DMS53 (cell line): ENCODE data around the gene PANX2.

Experiments
- DNase-seq: peaks from one replicate; lab custom pipeline; 2025; lab: John Stamatoyannopoulos, UW

Gene PANX2

DNA sequence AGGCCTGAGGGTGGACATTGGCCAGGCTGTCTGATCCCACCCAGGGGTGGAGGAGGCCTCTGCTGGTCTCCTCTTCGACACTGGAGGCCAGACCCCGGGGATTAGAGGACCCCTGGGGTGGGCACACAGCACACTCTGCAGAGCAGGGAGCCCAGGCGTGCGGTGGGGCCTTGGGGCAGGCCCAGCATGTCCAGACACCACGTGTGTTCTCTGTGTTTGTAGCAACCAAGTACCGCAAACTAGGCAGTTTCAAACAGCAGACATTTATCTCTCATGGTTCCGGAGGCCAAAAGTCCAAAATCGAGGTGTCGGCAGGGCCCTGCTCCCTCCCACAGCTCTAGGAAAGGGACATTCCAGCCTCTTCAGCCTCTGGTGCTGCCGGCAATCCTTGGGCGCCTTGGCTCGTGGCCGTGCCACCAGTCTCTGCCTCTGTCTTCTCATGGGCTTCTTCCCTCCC lies 1.5 kb downstream of the PANX2 start:
- no peak for DNase-seq

DNA sequence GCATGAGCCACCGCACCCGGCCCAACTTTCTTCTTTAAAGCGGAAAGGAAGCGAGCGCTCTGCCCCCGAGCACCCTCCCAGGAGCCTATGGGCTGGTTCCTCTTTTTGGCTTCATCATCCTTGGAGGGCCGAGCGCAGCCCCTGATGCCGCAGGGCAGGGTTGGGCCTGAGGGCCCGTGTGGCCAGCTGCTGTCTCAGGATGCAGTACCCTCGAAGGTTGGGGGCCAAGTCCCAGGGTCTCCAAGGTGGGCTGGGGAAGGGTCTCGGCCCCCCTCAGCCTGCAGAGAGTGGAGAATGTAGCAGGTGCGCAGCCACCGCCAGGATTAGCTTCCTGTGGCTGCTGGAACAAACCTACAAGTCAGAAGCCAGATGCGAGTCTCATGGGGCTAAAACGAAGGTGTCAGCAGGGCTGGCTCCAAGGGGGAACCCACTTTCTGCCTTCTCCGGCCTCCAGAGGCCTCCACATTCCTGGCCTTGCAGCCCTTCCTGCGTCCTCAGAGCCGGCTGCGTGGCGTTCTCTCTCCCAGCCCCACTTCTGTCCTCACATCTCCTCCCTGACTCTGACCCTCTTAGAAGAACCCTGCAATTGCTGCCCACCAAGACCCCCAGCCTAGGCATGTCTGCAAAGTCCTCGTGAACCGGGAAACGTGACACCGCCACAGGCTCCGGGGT lies 2.9 kb downstream of the PANX2 start:
- no peak for DNase-seq

DNA sequence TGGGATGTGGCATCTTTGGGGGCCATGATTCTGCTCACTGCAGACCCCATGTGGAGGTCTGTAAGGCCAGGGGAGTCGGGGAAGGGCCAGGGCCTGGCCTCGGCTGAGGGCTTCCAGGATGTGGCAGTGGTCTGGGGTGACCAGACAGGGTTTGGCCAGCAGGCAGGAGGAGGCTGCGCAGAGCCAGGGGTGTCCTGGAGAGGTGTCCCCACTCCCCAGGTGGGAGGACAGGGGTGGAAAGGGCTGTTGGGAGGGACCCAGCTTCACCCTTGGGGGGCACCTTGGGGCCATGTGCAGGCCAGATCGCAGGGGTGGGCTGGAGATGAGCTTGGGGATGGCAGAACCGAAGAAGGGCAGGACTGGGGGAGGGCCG lies 3.4 kb downstream of the PANX2 start:
- DNase-seq, result no peak

DNA sequence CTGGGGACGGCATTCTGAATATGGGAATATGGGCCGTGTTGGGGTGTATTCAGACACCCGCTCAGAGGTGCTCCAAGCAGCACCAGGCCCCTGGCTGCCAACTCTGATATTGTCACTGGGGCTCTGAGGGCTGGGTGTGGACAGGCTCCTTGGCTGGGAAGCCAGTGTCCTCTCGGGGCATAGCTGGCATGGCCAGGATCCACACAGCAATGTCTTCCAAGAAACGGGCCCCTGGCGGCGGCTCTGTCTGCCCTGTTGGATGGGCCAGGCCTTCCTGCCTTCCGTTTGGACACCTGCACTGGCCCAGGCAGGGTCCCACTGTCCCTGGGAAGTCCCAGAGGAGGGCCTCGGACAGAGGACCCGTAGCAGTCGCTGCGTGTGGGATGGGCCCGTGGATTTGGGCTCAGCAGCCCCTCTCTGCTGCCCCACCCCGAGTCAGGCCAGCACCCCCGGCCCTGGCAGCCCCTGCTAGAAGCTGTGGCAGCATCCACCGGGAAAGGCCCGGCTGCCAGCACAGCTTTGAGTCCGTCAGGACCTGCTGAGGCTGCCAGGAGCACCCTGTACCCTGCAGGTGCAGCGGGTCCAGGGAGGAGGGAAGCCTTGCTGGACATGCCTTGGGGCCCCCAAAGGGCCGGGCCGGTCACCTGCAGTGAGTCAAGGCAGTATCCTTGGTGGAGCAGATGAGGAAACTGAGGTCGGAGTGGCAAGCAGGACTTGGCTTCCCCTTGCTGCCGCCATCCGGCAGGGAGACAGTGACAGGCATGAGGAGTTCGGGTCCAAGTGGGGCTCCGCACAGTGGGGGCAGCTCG lies 4.1 kb downstream of the PANX2 start:
- no peak for DNase-seq

DNA sequence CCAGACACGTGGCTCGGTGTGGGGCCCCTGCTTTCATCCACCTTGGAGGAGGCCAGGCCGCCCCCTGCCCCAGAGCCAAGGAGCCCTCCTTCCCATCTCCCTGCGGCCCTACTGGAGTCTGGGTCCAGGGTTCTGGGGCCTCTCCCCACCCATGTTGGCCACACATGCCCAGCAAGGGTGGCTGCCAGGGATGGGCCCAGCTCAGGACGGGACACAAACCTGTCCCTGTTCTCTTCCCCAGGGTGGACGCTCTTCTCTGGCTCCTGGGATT lies 4.6 kb downstream of the PANX2 start:
- DNase-seq, result no peak

DNA sequence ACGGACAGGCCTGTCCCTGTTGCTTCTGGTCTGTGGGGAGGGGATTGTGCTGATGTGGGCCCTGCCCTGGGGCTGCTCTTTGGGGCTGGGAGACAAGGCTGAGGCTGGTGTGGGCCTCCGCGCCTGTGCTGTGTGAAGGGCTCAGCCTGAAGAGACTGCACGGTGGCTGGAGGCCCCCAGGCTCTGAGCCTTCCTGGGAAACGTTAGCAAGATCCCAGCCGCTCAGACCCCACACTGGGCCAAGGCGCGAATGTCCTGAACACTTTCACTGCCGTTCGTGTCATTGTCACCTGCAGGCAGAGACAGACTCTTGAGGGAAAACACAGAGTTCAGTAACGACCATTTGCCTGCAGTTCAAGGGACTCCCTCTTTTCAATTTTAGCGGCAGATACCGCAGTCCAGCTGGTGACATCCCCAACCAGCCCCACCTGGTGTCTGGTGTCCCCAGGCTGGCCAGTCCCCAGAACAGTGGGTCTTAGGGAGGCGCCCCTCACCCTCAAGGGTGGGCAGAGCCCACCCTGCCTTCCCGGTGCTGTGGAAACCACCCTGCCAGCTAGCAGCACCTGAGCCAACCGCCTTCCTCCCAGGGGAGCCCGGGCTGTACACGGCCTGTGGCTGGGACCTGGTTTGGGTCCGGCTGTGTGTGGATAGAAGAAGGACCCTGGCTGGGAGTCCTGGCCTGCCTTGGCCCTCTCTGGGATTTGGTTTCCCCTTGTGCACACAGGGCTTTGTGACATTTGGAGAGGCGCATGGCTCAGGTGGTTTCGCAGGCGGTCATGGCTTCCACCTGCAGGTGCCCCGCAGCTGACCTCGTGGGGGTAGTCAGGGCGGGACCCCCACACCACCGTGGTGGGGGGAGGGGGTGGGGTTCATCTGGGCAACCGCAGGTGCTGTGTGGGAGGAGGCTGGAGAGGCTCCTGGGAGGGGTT lies 5.7 kb downstream of the PANX2 start:
- DNase-seq, result no peak

DNA sequence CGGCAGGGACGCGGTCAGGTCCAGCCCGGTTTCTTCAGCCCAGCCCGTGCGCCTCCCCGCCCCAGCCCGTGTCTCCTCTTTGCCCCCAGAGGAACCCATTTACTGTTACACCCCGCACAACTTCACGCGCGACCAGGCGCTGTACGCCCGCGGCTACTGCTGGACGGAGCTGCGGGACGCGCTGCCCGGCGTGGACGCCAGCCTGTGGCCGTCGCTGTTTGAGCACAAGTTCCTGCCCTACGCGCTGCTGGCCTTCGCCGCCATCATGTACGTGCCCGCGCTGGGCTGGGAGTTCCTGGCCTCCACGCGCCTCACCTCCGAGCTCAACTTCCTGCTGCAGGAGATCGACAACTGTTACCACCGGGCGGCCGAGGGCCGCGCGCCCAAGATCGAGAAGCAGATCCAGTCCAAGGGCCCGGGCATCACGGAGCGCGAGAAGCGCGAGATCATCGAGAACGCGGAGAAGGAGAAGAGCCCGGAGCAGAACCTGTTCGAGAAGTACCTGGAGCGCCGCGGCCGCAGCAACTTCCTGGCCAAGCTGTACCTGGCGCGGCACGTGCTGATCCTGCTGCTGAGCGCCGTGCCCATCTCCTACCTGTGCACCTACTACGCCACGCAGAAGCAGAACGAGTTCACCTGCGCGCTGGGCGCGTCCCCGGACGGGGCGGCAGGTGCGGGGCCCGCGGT lies 6.5 kb downstream of the PANX2 start:
- no peak for DNase-seq

DNA sequence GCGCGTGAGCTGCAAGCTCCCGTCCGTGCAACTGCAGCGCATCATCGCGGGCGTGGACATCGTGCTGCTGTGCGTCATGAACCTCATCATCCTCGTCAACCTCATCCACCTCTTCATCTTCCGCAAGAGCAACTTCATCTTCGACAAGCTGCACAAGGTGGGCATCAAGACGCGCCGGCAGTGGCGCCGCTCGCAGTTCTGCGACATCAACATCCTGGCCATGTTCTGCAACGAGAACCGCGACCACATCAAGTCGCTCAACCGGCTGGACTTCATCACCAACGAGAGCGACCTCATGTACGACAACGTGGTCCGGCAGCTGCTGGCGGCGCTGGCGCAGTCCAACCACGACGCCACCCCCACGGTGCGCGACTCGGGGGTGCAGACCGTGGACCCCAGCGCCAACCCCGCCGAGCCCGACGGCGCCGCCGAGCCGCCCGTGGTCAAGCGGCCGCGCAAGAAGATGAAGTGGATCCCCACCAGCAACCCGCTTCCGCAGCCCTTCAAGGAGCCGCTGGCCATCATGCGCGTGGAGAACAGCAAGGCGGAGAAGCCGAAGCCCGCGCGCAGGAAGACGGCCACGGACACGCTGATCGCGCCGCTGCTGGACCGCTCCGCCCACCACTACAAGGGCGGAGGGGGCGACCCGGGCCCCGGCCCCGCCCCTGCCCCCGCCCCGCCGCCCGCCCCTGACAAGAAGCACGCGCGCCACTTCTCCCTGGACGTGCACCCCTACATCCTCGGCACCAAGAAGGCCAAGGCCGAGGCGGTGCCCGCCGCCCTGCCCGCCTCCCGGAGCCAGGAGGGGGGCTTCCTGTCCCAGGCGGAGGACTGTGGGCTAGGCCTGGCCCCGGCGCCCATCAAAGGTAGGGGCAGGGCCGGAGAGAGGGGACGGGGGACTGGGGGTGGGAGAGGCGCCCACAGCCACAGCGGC lies 7.3 kb downstream of the PANX2 start:
- no peak for DNase-seq

DNA sequence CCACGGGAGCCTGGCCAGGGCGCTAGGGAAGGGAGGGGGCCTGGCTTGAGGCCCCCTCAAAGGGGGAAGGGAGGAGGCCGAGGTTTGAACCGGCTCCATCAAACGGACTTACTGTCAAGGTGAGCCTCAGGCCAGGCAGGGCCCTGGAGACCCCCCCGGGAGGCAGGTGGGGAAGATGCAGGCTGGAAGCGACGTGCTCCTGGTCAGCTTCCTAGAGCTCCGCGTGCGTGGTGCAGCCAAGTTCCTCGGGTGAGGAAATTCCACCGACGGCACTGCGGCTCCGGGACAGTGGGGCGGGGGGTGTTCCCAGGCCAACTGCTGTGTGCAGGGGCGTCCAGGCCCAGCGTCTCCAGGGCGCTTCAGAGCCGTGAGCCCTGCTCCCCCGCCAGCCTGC lies 7.9 kb downstream of the PANX2 start:
- no peak for DNase-seq

DNA sequence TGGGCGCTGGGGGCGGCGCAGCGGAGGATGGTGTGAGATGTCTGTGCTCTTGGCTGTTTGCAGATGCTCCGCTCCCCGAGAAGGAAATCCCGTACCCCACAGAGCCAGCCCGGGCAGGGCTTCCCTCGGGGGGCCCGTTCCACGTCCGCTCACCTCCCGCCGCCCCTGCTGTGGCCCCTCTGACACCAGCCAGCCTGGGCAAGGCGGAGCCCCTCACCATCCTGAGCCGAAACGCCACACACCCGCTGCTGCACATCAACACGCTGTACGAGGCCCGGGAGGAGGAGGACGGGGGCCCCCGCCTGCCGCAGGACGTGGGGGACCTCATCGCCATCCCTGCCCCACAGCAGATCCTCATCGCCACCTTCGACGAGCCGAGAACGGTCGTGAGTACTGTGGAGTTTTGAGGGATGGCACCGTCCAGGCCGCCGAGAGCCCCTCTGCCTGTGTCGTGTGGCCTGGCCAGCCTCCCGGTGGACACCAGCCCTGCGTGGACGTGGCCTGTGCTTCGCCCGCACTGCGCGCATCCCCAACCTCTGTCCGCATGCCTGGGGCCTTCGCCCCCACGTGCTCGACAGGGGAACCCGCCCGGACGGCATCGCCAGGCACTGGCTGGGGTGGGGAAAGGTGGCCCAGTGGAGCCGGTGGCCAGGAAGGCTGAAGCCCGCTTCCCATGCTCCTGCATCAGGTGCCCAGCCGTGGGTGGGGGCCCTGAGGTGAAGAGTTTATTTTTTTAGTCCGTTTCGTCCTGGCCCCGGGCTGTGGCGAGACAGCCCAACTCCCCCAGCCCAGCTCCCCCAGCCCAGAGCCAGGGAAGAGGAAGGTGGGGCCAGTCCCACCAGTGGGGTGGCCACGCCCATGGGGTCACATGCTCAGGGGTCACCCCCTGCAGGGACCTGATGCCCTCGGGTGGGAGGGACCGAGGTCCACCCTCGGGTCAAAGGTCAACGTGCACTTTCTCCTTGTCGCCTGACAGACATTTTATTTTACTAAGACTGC lies 8.6 kb downstream of the PANX2 start:
- no peak for DNase-seq

DNA sequence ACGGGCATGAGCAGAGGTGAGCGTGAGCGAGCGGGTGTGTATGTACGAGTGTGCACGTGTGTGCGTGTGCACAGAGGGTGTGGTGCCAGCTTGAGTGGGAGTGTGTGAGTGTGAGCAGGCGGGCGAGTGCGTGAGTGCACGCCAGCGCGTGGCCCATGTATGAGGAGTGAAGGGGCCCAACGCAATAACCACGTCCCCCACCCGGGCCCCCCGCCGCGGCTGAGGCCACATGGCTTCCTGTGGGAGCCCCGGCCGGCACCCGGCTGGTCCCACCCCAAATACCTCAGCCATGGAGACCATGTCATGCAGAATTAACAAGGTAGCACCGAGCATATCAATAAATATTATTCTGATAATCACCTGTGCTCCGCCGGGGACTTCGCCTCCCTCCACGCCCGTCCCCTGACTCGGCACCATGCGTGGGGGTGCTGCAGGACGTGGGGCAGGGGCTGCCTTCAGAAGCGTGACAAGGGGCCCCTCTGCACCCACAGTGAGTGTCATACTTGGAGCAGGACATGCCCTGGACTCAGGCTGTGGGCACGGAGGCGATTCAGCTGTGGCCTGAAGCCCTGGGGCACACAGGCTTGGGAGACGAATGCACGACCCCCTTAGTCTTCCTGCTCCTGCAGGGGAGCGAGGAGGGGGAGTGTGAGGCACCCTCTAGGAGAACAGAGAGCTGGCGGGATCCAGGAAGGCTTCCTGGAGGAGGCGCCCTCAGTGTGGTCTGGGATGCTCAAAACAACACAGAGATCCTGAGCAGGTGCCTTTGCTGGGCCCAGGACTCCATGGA lies 9.6 kb downstream of the PANX2 start:
- no peak for DNase-seq

DNA sequence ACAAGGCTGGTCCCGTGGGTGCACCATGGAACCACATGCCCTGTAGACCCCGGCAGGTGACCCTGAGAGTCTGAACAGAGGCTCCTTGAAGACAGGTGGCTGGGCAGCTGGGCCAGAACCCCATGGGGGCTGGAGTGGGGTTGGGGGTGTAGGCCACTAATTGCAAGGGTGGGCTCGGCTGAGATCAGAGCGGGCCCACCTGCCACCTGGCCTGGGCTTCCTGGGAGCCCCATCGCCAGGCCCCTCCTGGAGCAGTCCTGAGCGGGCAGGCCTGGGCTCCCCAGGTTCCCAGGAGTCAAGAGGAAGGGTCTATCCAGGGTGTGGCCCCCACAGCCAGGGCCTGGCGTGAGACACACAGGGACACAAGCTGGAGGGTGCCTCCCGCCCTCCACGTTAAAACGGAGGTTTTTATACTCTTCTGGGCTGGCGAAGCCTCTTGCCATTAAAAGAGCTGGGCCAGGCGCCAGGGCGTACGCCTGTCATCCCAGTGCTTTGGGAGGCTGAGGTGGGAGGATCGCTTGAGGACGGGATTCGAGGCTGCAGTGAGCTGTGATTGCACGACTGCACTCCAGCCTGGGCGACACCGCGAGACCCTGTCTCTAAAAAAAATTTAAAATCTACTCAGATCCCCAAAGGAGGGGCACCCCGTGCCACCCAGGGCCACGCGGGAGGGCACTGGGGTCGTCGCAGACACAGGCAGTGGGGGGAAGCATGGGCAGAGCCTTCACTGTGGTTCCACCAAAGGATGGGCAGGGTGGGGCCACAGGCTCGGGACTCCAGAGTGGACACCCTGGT lies 10.4 kb downstream of the PANX2 start:
- no peak for DNase-seq

DNA sequence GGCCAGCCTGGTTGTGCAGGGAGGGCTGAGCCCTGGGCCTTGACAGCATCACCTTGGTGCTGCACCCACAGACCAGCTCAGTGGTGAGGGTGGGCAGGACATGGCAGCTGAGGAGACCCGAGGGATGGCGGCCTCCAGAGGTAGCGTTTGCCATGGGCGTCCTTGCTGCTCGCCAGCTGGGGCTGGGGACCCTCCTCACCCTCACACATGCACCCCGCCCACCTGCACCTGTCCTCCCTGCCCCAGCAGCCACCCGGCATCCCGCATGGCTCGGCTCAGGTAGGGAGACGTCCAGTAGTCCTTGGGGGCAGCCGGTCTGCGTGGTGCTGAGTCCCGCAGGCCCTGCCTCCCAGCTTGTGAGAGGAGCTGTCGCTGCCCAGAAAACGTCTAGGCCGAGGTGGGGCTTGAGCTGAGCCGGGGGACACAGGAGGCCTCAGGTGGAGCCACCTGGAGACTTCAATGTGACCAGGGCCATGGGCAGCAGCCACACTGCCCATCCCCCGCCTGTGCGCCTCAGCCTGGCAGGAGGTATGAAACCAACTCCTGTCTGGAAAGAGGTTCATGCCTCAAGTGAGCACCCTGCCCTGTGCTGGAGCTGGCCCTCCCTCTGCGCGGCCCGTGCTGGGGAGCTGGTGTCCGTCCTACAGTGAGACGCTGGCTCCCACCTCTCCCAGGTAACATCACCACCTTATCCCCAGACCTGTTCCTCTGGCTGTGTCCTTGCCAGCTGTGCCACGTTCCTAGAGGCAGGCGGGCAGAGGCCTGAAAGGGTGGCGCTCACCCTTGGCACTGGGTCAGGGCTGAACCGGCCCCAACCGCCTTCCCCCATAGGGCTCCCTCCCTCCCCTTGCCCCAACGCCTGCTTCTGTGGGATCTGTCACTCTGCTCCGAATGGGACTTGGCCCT lies 11.9 kb downstream of the PANX2 start:
- DNase-seq, result peak; percentile 42

DNA sequence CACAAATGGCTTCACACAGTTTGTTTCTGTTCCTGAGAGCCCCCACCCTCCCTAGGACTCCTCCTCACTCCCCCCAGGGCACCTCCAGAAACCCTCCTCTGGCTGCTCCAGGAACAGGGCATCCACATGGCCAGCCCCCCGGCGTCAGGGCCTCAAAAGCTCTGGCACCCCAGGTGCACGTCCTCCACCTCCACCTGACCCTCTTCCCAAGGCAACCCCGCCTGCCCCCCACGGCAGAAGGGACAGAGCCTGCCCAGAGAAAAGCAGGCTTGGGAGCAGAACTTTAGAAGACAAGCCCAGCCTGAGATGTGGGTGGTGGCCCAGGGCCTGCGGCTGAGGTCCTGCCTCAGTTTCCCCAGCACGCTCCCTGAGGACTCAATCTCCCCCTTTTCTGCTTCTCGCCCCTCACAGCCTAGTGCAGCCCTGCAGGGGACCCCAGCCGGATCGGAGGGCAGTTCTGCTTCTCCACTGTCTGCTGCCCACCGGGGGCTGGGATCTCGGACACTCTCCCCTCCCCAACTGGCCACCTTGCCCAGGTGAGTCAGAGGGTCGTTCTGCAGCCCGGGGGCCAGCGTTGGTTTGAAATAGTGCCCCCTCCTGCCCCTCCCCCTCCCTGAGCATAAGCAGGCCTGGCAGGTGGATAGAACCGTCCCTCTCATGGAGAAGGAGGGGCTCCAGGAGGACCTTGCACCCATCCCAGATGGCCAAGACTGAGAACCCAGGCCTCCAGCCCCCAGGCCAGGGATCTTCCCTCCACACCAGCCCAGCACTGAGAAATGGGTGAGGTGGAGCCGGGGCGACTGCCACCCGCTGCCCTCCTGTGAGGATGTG lies 12.8 kb downstream of the PANX2 start:
- no peak for DNase-seq

DNA sequence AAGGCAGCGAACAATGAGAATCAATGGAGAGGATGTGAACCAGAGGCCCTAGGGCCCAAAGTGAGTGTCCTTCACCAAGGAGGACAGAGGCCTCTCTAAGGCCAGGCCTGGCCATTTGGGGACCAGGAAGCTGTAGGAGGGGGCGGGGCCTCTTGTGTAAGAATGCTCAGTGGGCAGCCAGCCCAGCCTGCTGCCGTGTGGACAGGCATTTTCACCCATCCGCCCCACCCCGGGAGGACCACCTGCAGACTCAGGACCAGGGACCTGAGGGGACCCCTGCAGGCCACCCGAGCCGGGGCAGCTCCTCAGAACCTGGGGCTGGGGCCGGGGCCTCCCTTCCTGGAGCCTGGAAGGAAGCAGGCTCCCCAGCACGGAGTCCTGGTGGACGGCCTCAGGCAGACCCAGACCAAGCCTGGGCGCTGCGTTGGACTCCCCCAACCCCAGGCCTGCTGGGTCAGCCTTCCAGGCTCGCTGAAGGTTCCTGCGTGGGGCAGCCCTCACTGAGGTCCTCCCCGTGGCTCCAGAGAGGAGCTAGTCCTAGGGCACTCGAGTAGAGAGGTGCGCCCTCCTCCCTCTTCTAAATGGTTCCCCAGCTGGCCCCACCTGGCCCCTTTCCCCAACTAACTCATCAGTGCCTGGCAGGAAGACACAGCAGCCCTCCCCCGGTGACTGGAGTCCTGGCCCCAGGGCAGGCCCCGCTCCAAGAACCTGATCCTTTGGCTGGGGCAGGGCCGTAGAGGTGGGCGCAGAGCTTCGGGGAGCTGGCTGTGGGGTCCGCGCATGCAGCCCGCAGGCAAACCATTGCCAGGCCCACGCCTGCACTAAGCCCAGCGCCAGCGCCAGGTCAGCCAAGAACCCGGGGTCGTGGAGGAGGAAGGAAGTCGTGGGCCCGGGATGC lies 13.7 kb downstream of the PANX2 start:
- peak; percentile 22 for DNase-seq
